ENCODE measurements around the gene UBE2O.

The UBE2O gene

GRCh38 chr17:76484228-76484725 lies 31.3 kb upstream of the UBE2O start:
- DNase-seq: no peak

GRCh38 chr17:76481071-76481655 lies 28.2 kb upstream of the UBE2O start:
- DNase-seq: no peak

- no peak for DNase-seq
Observed at GRCh38 chr17:76480632-76481031, 27.7 kb upstream of the UBE2O start.

- DNase-seq: no peak
Observed at GRCh38 chr17:76479515-76480060, 26.6 kb upstream of the UBE2O start.

- DNase-seq: no peak
Observed at GRCh38 chr17:76478730-76479514, 26.0 kb upstream of the UBE2O start.

- no peak for DNase-seq
Observed at GRCh38 chr17:76478097-76478496, 25.1 kb upstream of the UBE2O start.

- no peak for DNase-seq
Observed at GRCh38 chr17:76477576-76477975, 24.6 kb upstream of the UBE2O start.

- no peak for DNase-seq
Observed at GRCh38 chr17:76476736-76477135, 23.8 kb upstream of the UBE2O start.

- DNase-seq: no peak
Observed at GRCh38 chr17:76475302-76475701, 22.4 kb upstream of the UBE2O start.

- DNase-seq: no peak
Observed at GRCh38 chr17:76474894-76475293, 21.9 kb upstream of the UBE2O start.

- no peak for DNase-seq
Observed at GRCh38 chr17:76474238-76474637, 21.3 kb upstream of the UBE2O start.

GRCh38 chr17:76473541-76473985 lies 20.6 kb upstream of the UBE2O start:
- DNase-seq: no peak

GRCh38 chr17:76472726-76473125 lies 19.8 kb upstream of the UBE2O start:
- no peak for DNase-seq

GRCh38 chr17:76472258-76472645 lies 19.3 kb upstream of the UBE2O start:
- DNase-seq: no peak

- DNase-seq: no peak
Observed at GRCh38 chr17:76471498-76472257, 18.7 kb upstream of the UBE2O start.

GRCh38 chr17:76469991-76470739 lies 17.2 kb upstream of the UBE2O start:
- no peak for DNase-seq

GRCh38 chr17:76469076-76469990 lies 16.4 kb upstream of the UBE2O start:
- no peak for DNase-seq

- no peak for DNase-seq
Observed at GRCh38 chr17:76468634-76469010, 15.7 kb upstream of the UBE2O start.

- DNase-seq: no peak
Observed at GRCh38 chr17:76467809-76468633, 15.1 kb upstream of the UBE2O start.

GRCh38 chr17:76467366-76467765 lies 14.4 kb upstream of the UBE2O start, which contains the start of gene AANAT:
AANAT (plus strand) TSS chr17:76467603; CDS start chr17:76468747, 1,144 bp downstream.
- DNase-seq: no peak

GRCh38 chr17:76466775-76467130 lies 13.8 kb upstream of the UBE2O start:
- DNase-seq: no peak

All from activated T-cell treated with anti-CD3 and anti-CD28 coated beads for 4 hours (primary cell).